Measurements from ENCODE around the gene MAP3K7. TPM values are rescaled to one million over a fixed set of nuclear protein-coding genes. Genes with fewer than 3 reads are reported as not detected.

MAP3K7 gene
- total RNA-seq, 1 donor from 2014 or later = 21.9 TPM

DNA sequence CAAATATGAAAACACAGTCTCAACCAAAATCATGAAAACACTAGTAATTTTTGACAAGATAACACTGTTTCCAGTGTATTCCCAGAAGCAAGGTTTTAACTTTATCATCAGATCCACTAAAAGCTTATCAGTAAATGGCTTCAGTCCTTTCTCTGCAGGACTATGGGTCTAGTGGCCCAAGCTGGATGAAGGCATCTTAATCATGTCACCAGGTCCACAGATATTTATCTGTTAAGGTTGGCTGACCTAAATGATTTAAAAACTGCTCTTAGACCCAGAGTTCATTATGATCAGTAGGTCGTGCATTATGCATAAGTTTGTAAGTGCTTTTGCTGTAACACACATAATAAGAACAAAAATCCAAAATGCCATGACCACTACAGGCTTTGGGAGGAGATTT is 118.0 kb downstream of the MAP3K7 start:
- H3K4me3 ChIP-seq (ENCODE audit: low read depth, low read length) = no peak overlapping the region
- DNase-seq (ENCODE audit: low read depth) = no peak
- TF ChIP-seq, protein P1, sequence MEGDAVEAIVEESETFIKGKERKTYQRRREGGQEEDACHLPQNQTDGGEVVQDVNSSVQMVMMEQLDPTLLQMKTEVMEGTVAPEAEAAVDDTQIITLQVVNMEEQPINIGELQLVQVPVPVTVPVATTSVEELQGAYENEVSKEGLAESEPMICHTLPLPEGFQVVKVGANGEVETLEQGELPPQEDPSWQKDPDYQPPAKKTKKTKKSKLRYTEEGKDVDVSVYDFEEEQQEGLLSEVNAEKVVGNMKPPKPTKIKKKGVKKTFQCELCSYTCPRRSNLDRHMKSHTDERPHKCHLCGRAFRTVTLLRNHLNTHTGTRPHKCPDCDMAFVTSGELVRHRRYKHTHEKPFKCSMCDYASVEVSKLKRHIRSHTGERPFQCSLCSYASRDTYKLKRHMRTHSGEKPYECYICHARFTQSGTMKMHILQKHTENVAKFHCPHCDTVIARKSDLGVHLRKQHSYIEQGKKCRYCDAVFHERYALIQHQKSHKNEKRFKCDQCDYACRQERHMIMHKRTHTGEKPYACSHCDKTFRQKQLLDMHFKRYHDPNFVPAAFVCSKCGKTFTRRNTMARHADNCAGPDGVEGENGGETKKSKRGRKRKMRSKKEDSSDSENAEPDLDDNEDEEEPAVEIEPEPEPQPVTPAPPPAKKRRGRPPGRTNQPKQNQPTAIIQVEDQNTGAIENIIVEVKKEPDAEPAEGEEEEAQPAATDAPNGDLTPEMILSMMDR (conservative IDR thresholded peaks at IDR 0.05; ENCODE audit: low read depth, low read length) = no peak

DNA sequence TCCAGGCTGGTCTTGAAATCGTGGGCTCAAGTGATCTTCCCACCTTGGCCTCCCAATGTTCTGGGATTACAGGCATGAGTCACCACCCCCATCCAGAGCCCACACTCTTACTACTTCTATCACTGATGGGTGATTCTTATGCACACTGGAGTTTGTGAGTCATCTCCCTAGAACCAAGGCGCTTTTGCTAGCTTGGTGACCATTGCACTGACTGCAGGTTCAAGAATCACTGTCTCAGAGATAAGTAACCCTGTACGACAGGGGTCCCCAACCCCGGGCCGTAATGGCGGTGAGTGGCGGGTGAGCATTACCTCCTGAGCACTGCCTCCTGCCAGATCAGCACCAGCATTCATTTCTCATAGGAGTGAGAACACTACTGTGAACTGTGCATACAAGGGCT is 118.8 kb downstream of the MAP3K7 start:
- H3K4me3 ChIP-seq (ENCODE audit: low read depth, low read length) = no peak overlapping the region
- DNase-seq (ENCODE audit: low read depth) = no peak
- TF ChIP-seq, protein P1 (conservative IDR thresholded peaks at IDR 0.05; ENCODE audit: low read depth, low read length) = no peak

DNA sequence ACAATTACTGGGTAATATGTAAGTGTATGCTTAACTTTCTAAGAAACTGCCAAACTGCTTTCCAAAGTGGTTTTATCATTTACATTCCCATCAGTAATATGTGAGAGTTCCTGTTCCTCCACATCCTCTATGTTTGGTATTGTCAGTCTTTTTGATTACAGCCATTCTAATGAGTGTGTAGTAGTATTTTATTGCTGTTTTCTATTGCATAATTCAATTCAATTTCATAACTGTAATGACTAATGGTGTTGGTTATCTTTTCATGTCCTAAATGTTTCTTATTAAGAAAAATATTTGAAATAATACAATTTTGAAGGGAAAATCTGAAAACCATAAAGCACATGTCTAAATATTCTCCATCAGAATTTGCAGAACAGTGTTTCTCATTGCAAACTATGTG is 119.3 kb downstream of the MAP3K7 start:
- no peak overlapping the region for H3K4me3 ChIP-seq (ENCODE audit: low read depth, low read length)
- DNase-seq (ENCODE audit: low read depth) = no peak
- TF ChIP-seq, protein P1 (conservative IDR thresholded peaks at IDR 0.05; ENCODE audit: low read depth, low read length) = no peak

DNA sequence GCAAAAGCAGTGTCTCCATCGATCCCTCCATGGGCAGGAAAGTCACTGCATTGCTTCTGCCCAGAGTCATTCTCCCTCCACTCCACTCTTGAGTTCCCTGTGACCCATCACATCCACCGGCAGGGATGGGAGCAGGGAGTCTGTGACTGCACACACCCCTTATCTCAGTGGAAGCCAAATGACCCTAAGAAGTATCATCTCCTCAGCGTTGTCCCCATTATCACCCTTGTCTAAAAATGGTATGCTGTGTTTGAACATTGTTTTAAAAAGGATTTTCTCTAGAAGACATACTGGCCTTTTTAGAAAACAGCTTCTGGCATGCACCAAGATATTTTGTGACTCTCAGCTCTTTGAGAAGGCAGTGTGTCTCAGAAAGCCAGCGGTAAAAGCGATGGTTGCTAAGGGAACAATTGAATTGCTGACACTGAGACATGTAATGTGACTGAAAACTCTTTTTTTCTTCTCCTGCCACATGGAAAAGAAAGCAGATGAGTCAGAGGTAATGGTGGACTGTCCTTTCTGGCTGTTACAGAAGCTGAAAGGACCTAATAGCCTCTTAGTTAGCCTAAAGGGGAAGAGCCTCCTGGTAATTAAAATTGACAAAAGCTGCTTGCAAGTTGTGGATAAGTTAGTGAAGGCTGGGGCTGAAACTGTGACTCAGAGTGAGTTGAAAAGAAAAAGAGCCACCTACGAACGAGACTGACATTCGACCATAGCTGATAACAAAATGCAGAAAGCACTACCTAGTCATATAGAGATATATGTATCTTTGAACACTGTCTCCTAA is 120.5 kb downstream of the MAP3K7 start:
- TF ChIP-seq, protein P1 (conservative IDR thresholded peaks at IDR 0.05; ENCODE audit: low read depth, low read length) = no peak
- no peak overlapping the region for H3K4me3 ChIP-seq (ENCODE audit: low read depth, low read length)
- no peak for DNase-seq (ENCODE audit: low read depth)

DNA sequence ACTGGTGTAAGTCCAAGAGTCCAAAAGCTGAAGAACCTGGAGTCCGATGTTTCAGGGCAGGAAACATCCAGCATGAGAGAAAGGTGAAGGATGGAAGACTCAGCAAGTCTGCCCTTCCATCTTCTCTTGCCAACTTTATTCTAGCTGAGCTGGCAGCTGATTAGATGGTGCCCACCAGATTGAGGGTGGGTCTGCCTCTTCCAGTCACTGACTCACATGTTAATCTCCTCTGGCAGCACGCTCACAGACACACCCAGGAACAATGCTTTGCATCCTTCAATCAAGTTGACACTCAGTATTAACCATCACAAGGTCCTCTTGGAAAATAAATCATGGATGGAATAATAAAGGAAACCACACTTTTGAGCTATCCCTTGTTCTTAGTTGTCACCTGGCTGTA is 121.2 kb downstream of the MAP3K7 start:
- H3K4me3 ChIP-seq (ENCODE audit: low read depth, low read length) = no peak overlapping the region
- TF ChIP-seq, protein P1 (conservative IDR thresholded peaks at IDR 0.05; ENCODE audit: low read depth, low read length) = no peak
- DNase-seq (ENCODE audit: low read depth) = no peak

DNA sequence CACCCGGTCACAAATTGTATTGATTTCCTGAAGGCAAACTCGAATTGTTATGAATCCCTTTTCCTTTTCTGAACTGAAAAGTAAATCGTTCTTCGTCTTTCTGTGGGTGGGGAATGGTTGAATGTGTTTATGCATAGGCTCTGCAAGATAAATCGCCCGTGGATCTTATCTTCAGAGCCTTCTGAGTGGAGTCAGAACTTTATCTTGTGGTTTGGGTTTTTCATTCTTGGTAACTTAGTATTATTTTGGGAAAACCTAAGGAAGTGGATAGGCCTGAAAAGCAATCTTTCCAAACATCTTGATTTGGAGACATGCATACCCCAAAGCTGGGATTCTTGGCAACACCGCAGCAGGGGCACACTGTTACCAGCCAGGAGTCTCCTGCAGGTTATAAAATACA is 122.4 kb downstream of the MAP3K7 start:
- DNase-seq (ENCODE audit: low read depth) = no peak
- no peak overlapping the region for H3K4me3 ChIP-seq (ENCODE audit: low read depth, low read length)
- TF ChIP-seq, protein P1 (conservative IDR thresholded peaks at IDR 0.05; ENCODE audit: low read depth, low read length) = no peak

DNA sequence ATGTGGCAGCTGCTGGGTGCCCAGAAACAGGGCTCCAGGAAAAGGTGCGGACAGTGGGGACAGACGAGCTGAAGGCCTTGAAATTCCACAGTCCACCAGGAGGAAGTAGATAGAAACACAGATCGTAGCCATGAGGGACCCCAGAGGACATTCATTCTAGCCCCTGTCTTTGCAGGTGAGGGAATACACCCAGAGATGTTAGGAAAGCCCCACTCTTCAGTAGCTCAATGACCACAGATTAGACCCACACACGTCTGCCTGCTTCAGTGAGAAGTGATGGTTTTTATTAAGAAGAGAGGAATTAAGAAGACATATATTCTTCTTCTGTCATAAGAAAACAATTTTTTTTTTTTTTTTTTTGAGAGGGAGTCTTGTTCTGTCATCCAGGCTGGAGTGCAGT is 123.0 kb downstream of the MAP3K7 start:
- TF ChIP-seq, protein P1 (conservative IDR thresholded peaks at IDR 0.05; ENCODE audit: low read depth, low read length) = no peak
- H3K4me3 ChIP-seq (ENCODE audit: low read depth, low read length) = no peak overlapping the region

More for the DNA sequence above, 123.0 kb downstream of the MAP3K7 start:
- DNase-seq (ENCODE audit: low read depth) = no peak
